NOMO-1 treated with DMSO at 0.1 percent for 48 hours (cell line): Measurements from ENCODE around the gene VAC14.

Source experiments
- DNase-seq: peaks from one replicate; lab custom pipeline; 2025; ENCODE audit not compliant: unreplicated experiment; lab: John Stamatoyannopoulos, UW

Gene VAC14

DNA sequence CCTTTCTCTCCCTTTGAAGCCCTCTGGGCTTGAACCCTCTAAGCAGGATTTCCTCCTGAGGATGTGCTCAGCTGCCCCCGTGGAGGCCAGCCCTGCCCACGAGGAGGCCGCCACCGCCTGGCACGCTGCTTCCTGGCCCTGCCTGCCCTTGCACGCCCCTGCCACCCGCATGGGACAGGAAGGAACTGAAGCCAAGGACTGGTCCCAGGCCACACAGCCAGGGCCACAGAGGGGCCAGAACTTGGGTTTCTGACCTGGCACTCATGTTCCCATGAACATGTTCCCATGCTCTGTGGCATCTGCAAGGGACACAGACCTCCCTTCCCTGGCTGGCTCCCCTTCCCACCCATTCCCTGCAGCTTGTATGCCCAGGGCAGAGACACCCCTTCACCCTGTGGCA is 91.0 kb downstream of the VAC14 start:
- no peak for DNase-seq

DNA sequence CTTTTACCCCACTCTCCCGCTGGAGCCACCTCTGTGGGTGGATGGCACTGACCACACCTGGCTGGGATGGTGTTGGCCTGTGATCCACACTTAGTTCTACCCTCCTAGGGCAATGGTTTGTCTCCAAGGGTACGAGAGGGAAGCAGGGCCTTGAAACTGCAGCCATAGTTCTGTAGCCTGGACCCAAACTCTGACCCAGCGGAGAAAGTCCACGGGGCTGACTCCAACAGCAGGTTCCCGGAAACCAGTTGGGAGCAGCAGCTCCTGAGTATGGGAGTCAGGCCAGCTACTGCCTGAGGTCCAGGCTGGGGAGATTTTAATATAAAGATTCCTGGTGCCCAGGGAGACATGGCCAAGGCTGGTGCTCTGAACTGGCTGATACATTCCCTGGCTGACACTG is 91.5 kb downstream of the VAC14 start:
- no peak for DNase-seq

DNA sequence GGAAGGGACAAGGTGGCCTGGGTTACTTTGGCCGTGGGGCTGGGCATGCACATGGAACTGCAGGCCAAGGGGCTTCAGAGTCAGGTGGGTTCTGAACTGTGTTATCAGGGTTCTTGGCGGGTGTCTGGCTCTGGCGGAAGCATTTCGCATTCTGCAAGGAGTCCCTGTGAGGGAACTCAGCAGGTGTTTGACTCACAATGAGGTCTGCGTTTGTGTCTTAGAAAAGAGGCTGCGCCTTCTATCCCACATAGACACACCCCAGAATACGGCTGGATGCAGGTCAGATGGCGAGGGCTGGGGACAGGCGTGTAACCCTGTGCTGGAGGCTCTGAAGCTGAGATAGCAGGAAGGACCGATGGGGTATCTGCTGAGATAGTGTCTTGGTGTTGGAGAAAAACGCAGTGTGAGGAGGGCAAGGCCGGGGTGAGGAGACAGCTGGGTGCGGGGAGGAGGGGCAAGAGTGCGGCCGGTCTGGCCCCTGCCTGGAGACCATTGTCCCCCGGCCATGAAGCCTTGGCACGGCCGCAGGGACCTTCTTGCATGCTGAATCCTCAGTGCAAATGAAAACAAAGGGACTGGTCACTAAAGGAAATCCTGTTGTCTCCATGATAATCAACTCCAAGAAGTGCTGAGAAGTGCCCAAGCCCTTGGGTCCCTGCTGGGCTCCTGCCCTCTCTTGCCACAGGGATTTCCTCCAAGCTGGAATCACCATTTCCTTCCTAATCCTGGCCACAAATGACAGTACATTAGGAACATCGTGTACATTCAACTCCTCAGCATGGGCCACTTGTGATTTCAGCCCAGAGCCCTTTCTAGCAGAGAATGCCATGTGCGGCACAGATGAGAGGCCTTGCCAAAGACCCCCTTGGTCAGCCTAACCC is 92.4 kb downstream of the VAC14 start:
- no peak for DNase-seq

DNA sequence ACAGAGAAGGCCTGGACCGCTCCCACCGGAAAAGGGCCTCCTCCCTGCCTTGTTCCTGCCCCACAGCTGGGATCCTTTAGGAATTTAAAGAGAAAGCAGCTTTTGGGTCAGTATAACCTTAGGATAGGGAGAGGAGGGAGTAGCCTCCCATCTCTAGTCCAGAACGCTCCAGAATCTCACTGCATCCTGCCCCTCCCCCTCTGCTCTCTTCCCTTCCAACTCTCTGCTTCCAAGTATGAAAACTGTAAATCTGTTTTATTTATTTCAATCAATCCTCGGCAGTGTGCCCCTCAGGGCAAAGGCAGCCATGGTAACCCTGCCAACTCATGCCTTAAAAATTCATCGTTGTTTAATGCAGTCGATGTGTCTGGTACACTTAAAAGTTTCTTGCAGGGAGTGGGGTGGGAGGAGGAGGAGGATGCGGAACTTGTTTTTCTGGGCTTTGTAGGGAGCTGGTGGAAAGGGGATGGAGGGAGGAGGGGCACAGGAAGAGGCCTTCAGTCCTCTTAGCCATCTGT is 94.0 kb downstream of the VAC14 start:
- no peak for DNase-seq

DNA sequence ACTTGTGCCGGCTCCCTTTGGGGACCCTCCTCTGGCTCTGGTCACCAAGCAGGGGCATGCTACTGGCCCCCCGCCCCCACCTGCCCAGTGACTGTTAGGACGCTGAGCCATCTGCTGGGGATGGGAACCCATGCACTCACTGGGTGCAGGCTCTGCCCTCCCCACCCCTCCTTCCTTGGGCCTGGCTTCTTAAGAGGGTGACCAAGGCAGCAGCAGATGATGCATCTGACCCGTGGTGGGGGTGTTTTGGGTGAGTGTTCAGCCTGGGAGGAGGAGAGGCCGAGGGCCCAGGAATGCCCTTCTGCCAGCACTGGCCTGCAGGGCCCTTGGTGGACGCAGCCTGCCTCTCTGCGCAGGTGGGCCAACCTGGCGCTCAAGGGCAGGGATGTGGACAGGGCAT is 95.9 kb downstream of the VAC14 start:
- DNase-seq = no peak

DNA sequence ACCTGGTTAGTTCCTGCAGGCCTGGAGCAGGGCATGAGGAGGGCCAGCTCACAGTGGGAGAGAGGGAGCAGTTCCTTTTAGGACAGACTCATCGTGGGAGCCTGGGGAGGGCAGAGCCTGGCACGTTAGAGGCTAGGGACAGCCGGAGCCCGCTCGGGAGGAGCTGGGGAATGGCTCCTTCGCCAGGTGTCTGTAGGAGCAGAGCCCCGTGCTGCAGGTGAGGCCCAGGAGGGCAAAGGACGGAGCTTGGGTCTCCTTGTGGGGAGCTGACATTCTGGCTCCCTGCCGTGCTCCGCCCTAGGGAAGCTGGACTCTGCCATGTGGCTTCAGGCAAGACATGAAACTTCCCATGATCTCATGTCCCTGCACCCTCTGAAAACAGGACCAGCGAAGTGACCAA is 96.4 kb downstream of the VAC14 start:
- DNase-seq = no peak

DNA sequence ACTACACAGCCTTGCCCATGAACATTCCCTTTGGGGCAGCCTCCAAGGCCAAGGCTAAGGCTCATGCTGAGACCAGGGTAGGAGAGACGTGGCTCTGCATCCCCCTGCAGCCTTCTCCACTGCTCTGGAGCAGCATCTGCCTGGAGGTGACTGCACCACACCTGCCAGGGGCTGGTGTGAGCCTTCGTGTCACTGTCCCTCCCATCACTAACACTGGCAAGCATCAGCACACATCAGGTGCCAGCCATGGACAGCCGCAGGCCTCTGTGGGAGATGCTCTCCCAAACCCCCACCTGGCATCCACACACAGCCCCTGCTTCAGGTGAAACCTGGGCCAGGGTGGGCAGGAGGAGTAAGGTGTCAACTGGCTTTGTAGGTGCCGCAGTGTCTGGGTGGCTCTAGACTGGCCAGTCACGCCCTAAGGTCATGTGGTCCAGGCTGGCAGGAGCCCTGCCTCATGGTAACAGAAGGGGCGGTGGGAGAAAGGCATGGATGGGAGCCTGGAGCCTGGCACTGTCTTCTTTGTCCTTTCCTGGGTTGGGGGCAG is 97.0 kb downstream of the VAC14 start:
- no peak for DNase-seq

DNA sequence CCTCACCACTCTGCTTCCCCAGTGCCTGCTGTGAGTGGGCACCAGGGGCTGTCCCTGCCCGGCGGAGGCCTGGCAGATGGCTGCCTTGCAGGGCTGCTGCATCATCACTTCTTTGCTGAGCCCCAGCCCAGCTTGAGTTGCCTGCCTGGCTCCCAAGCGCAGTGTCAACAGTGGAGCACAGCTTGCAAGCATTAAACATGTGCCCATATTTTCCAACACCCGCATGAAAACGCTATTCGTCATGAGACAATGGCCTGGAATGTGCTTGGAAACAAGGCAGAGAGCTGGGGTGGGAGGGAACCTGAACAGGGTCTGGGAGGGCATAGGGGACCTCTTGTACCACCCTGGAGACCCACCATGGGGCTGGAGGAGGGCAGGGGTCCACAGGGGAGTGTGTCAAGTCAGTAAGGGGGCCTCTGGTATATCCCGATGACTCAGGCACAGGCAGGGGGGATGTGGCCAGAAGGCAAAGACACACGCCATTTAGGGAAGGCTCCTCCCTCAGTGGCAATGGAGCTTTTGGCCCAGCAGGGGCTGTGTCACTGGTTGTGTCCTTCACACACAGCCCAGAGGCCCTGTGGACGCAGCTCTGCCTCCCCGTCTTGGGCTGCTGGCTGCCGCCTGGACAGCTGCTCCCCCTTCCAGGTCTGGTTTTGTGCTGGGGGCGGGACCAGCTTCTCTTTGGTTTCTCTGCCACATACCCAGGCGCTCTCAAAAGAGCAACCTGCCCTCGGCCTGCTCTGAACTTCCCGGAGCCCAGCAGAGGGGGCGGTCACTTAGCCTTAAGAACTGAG is 97.7 kb downstream of the VAC14 start:
- DNase-seq = no peak

DNA sequence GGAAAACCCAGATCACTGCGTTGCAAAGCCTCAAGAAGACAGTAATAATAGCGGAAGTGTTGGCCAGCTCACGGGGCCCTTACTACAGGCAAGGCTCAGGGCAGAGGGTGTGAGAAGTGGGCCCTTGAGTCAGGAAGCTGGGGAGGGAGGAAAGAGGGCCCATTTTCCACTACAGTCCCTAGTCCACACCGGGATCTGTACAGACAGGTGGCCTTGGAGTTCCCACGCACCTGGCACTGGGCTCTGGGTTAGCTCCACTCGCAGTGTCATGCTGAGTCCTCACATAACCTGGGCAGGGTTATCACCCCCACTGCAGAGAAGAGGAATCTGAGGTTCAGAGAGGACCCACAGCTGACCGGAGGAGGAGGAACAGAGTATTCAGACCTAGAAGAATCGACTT is 98.3 kb downstream of the VAC14 start:
- DNase-seq = no peak

DNA sequence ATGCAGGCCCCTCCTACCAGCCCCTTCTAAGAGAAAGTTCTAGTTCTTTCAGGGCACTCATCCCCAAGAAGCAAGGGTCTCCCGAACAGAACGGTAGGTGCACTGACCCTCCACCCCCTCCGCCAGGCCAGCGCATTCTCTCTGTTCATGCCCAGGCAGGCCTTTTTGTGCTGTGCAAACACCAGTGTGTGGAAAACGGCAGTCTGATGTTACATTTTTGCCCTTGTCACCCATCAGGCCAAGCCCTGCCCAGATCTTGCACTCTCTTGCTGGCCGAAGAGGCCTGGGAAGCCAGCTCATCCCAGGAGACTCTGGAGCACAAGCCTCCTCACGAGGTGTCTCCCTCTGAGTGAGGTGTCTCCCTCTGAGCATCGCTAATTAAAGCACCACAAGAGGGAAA is 99.0 kb downstream of the VAC14 start:
- no peak for DNase-seq

DNA sequence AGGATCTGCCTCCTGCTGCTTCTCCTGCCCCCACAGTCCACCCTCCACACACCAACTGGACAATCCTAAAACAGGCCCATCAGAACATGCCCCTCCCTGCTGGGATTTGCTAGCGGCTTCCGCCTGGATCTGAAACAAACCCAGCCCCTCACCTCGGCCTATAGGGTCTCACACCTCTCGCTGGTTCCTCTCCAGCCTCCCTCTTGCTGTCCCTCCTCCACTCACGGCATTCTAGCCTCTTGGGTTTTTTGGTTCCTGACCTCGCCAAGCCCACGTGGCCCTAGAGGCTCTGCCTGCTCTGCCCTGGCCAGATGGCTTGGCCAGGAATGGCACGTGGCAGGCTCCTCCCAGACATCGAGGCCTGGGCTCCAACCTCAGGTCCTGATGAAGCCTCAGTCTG is 99.4 kb downstream of the VAC14 start:
- no peak for DNase-seq

DNA sequence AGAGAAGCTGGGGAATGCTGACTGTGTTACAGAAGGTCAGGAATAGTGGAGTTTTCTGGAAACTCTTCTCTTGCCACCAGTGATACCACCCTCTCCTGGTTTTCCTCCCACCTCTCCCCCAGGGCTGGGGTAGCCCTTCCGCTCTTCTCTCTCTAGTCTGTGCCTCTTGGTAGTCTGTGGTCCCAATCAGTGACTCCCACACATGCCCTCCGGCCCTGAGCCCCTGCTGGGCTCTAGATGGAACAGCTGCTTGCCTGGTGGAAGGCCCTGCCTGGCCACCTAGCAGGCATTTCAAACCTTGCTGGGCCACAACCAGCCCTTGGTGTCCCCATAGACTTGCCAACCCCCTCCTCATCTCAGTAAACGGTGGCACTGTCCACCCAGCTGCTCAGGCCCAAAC is 99.9 kb downstream of the VAC14 start:
- DNase-seq = no peak

DNA sequence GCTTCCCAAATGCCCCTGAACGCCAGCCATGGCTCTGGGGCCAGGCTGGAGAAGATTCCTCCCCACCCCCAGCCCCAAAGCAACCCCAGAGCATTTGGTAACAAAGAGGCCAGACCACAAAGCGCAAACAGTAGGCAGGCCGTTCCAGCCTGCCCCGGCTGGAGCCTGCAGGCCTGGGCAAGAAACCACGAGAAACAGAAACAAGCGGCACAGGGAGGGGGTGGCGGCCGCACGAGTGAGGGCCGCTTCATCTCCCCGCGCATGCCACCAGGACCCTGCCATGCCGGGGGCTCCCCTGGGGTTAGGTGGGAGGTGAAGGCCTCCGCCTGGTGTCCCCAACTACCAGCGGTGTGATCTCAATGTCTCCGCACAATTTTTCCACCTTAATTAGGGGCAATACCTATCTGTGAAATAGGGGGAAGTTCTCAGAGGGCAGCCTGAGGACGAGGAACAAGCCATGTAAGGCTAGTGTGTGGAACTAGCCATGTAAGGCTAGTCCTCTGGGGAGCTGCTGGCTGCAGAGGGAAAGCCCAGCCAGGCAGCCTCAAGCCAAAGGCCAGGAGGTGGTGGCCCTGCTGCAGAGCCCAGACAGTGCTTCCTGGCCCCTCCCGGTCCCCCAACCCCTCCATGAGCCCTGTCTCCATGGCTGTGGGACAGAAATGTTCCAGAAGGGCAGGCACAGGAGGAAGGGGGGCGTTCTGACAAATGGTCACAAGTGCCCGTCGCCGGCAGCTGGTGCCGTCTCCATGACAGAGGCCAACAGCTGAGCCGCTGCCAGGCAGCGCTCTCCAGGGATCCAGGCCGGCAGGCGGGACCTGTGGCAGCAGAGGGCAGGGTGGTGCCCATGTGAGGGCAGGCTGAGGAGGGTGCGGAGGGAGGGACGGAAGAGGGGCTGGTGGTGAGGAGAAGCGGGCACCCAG is 100.6 kb downstream of the VAC14 start:
- no peak for DNase-seq

DNA sequence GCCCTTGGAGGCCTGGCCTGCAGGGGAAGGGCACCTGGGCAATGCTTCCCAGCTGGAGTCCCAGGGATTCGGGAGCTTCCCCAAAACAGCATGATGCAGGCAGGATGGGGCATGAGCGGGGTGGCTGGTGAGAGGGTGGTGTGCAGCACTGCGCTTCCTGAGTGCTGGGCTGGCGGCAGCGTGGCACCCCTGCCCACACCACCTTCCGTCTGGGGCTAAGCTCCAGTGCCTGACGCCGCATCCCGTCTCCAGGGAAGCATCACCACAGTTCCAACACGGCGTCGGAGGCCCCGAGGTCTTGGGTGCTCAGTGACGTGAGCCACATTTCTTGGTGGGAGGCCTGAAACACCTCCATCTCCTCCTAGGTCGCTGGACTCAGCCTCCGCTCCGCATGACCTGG is 101.3 kb downstream of the VAC14 start:
- DNase-seq = no peak

DNA sequence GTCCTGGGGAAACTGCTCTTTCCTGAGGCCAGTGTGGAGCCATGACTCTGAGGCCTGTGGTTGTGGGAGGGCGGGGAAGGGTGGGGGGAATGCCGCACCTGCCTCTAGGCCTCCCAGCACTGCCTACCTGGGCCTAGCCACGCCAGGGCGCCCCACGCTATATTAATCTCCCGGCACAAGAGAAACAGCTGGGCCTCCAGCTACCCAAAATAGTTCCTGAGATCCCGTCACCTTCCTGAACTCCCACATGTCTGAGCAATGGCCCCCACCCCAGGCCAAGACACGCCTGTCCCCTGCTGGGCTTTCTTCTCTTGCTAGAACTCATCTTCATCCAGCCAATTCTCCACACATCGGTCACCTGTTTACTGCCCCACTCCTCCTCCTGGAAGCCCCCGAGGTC is 102.1 kb downstream of the VAC14 start:
- no peak for DNase-seq

DNA sequence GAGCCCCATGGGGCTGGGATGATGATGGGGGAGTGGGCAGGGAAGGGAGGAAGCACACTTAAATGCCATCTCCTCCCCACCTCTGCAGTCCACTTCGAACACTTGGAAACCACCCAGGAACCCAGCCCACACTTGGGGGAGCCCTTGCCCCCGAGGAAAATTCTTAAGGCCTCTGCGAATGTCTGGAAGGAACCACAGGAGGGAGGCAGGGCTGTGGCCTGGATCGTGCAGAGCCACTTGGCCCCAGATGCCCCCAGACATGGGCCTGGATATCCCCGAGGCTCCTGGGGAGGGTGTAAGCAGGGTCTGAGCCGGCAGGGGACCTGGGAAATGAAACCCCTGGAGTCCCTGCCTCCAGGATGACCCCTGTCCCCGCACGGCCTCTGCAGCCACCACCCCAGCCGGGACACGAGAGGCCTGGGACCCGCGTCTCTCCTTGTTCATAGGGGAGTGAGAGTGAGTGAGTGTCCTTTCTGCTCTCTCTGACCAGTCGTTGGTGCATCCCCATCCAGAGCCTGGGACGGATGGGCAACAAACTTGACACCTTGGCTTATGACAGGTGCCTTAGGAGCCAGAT is 103.3 kb downstream of the VAC14 start:
- no peak for DNase-seq

DNA sequence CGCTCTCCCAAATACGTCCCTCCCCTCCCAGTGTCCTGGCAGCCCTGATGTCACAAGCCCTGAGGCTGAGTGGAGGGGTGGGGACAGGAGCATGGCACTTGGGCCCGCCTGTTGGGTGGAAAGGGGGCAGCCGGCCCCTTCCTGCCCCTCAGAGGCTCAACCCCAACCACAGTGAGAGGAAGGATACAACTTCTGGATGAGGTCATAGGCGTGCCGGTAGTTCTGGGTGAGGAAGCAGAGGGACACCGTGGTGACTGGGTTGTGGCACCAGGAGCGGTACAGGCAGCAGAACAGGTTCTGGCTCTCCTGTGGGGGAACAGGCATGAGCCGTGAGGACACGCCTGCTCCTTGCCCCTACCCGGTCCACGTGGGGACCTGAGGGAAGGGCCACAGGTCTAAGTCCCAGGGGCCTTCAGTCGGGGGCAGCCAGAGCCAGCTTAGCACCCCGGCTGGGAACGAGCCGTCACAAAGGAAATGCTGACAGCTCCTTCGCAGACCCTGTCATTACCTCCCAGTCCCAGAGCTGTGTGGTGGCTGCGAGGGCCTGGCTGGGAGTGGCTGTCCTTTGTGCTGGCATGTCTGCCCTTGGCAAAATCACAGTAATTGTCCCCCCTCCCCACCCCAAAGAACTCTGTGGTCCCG is 103.9 kb downstream of the VAC14 start:
- DNase-seq = no peak

DNA sequence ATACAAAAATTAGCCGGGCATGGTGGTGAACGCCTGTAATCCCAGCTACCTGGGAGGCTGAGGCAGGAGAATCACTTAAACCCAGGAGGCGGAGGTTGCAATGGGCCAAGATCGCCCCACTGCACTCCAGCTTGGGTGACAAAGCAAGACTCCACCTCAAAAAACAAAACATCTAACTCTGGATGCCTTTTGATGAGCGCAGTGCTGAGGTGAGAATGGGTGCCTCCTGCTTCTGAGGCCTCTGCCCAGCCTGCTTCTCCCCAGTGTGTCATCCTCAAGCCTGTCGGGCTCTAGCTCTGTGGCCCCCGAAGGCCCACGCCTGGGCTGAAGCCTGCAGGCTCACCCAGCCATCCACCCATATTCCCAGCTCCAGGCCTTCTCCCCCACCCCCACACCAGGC is 104.6 kb downstream of the VAC14 start:
- DNase-seq = no peak

DNA sequence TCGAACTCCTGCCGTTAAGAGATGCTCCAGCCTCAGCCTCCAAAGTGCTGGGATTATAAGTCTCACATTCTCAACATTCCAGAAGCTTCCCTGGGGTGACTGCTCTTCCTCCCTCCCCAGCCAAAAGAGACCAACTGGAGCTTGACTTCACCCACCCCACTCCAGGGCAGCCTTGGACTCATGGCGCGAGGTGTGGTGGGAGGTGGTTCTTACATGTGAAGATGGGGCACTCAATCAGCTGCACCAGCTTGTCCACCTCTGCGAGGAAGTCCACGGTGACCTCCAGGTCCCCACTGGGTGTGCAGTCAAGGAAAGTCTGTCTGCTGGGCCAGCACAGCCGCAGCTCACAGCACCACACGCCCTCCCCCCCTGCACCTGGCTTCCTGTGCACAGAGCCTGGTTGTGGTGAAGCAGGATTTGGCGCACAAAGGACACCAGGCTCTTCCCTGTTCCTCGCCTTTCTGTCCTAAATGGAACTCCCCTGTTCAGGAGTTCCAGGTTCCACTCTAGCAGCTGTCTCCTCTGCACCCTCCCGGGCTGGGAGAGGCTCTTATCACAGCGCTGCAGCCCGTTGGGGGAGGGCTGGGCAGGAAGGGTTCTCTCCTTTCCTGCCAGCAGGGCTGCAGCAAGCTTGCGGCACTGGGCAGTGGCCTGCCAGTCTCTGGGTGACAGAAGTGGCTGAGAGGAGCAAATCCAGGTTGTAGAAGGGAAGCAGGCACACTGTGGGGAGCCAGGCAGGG is 105.5 kb downstream of the VAC14 start:
- no peak for DNase-seq
